HEK293 (cell line): Measurements from ENCODE around the gene SGIP1.

Experiments used
- ZNF133 ChIP-seq: fragments of 450-650 bp; formaldehyde crosslinking; IDR thresholded peaks from 2 replicates; pipeline ENCODE4 v1.5.1; 2016; ENCODE audit warnings: missing biosample characterization, missing genetic modification characterization
- ZNF2 ChIP-seq: fragments of 450-650 bp; formaldehyde crosslinking; IDR thresholded peaks from 2 replicates; pipeline ENCODE4 v1.5.1; 2016; ENCODE audit warnings: missing biosample characterization, missing genetic modification characterization
- ZNF23 ChIP-seq: fragments of 450-650 bp; formaldehyde crosslinking; IDR thresholded peaks from 2 replicates; pipeline ENCODE4 v1.5.1; 2016; ENCODE audit warnings: missing biosample characterization, missing genetic modification characterization, borderline replicate concordance
- ZNF426 ChIP-seq: fragments of 450-650 bp; formaldehyde crosslinking; IDR thresholded peaks from 2 replicates; pipeline ENCODE4 v1.5.1; 2017; ENCODE audit warnings: missing biosample characterization, missing genetic modification characterization, mild to moderate bottlenecking, inconsistent platforms, moderate library complexity
- ZNF768 ChIP-seq: fragments of 450-650 bp; formaldehyde crosslinking; IDR thresholded peaks from 2 replicates; pipeline ENCODE4 v1.5.1; 2018; ENCODE audit warnings: missing biosample characterization, mild to moderate bottlenecking, missing genetic modification characterization
- TF ChIP-seq, protein P1 (sequence below): fragments of 450-650 bp; formaldehyde crosslinking; IDR thresholded peaks from 2 replicates; pipeline ENCODE4 v1.5.1; 2016; ENCODE audit warnings: missing biosample characterization, missing genetic modification characterization
- TF ChIP-seq, protein P2 (sequence below): fragments of 450-650 bp; formaldehyde crosslinking; optimal IDR thresholded peaks from 2 replicates; pipeline ENCODE3; 2016; ENCODE audit warnings: missing biosample characterization, mild to moderate bottlenecking, missing genetic modification characterization
- TF ChIP-seq, protein P3 (sequence below): fragments of 450-650 bp; formaldehyde crosslinking; IDR thresholded peaks from 2 replicates; pipeline ENCODE4 v1.5.1; 2016; ENCODE audit warnings: missing biosample characterization, missing genetic modification characterization
- TF ChIP-seq, protein P4 (sequence below): fragments of 450-650 bp; formaldehyde crosslinking; conservative IDR thresholded peaks from 2 replicates; pipeline ENCODE4 v1.5.1; 2016; ENCODE audit warnings: low read depth, missing biosample characterization, missing genetic modification characterization
- TF ChIP-seq, protein P5 (sequence below): fragments of 450-650 bp; formaldehyde crosslinking; IDR thresholded peaks from 2 replicates; pipeline ENCODE4 v1.5.1; 2016; ENCODE audit warnings: missing biosample characterization, missing genetic modification characterization

DNA sequence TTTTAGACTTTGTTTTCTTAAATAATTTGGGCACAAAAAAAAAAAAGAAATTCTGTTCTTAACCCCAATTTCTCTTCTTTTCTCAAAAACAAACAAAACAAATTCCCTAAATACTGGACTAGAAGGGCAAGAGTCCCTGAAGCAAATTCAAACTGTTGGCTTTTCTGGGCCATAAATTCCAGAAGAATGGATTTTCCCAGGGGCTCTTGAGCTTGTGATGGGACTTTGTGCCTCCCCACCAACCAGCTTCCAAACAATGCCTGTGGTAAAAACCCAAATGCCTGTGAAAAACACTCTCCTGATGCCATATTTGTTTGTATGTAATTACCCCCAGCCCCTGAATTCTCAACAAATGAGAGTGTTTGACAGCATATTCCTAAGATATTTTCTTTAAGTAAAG is 55.4 kb downstream of the SGIP1 start:
- TF ChIP-seq, protein P1, sequence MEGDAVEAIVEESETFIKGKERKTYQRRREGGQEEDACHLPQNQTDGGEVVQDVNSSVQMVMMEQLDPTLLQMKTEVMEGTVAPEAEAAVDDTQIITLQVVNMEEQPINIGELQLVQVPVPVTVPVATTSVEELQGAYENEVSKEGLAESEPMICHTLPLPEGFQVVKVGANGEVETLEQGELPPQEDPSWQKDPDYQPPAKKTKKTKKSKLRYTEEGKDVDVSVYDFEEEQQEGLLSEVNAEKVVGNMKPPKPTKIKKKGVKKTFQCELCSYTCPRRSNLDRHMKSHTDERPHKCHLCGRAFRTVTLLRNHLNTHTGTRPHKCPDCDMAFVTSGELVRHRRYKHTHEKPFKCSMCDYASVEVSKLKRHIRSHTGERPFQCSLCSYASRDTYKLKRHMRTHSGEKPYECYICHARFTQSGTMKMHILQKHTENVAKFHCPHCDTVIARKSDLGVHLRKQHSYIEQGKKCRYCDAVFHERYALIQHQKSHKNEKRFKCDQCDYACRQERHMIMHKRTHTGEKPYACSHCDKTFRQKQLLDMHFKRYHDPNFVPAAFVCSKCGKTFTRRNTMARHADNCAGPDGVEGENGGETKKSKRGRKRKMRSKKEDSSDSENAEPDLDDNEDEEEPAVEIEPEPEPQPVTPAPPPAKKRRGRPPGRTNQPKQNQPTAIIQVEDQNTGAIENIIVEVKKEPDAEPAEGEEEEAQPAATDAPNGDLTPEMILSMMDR (tag by site-specific recombination) = no peak
- TF ChIP-seq, protein P2, sequence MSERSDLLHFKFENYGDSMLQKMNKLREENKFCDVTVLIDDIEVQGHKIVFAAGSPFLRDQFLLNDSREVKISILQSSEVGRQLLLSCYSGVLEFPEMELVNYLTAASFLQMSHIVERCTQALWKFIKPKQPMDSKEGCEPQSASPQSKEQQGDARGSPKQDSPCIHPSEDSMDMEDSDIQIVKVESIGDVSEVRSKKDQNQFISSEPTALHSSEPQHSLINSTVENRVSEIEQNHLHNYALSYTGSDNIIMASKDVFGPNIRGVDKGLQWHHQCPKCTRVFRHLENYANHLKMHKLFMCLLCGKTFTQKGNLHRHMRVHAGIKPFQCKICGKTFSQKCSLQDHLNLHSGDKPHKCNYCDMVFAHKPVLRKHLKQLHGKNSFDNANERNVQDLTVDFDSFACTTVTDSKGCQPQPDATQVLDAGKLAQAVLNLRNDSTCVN (tag by site-specific recombination) = no peak
- TF ChIP-seq ZNF768 (tag by site-specific recombination) (no peak), ZNF133 (no peak), ZNF23 (tag by site-specific recombination) (no peak), ZNF2 (tag by site-specific recombination) (no peak), ZNF426 (no peak)
- TF ChIP-seq, protein P3, sequence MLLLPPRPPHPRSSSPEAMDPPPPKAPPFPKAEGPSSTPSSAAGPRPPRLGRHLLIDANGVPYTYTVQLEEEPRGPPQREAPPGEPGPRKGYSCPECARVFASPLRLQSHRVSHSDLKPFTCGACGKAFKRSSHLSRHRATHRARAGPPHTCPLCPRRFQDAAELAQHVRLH (tag by site-specific recombination) = no peak
- TF ChIP-seq, protein P4, sequence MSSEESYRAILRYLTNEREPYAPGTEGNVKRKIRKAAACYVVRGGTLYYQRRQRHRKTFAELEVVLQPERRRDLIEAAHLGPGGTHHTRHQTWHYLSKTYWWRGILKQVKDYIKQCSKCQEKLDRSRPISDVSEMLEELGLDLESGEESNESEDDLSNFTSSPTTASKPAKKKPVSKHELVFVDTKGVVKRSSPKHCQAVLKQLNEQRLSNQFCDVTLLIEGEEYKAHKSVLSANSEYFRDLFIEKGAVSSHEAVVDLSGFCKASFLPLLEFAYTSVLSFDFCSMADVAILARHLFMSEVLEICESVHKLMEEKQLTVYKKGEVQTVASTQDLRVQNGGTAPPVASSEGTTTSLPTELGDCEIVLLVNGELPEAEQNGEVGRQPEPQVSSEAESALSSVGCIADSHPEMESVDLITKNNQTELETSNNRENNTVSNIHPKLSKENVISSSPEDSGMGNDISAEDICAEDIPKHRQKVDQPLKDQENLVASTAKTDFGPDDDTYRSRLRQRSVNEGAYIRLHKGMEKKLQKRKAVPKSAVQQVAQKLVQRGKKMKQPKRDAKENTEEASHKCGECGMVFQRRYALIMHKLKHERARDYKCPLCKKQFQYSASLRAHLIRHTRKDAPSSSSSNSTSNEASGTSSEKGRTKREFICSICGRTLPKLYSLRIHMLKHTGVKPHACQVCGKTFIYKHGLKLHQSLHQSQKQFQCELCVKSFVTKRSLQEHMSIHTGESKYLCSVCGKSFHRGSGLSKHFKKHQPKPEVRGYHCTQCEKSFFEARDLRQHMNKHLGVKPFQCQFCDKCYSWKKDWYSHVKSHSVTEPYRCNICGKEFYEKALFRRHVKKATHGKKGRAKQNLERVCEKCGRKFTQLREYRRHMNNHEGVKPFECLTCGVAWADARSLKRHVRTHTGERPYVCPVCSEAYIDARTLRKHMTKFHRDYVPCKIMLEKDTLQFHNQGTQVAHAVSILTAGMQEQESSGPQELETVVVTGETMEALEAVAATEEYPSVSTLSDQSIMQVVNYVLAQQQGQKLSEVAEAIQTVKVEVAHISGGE (tag by site-specific recombination) = no peak
- TF ChIP-seq, protein P5, sequence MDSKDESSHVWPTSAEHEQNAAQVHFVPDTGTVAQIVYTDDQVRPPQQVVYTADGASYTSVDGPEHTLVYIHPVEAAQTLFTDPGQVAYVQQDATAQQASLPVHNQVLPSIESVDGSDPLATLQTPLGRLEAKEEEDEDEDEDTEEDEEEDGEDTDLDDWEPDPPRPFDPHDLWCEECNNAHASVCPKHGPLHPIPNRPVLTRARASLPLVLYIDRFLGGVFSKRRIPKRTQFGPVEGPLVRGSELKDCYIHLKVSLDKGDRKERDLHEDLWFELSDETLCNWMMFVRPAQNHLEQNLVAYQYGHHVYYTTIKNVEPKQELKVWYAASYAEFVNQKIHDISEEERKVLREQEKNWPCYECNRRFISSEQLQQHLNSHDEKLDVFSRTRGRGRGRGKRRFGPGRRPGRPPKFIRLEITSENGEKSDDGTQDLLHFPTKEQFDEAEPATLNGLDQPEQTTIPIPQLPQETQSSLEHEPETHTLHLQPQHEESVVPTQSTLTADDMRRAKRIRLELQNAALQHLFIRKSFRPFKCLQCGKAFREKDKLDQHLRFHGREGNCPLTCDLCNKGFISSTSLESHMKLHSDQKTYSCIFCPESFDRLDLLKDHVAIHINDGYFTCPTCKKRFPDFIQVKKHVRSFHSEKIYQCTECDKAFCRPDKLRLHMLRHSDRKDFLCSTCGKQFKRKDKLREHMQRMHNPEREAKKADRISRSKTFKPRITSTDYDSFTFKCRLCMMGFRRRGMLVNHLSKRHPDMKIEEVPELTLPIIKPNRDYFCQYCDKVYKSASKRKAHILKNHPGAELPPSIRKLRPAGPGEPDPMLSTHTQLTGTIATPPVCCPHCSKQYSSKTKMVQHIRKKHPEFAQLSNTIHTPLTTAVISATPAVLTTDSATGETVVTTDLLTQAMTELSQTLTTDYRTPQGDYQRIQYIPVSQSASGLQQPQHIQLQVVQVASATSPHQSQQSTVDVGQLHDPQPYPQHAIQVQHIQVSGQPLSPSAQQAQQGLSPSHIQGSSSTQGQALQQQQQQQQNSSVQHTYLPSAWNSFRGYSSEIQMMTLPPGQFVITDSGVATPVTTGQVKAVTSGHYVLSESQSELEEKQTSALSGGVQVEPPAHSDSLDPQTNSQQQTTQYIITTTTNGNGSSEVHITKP (tag by site-specific recombination) = no peak
